SK-N-SH (cell line): ENCODE data around the gene PLB1. TPM values are rescaled to one million over a fixed set of nuclear protein-coding genes. Genes with fewer than 3 reads are reported as not detected.

Experiments
- CTCF ChIA-PET: fragments of 300-600, 350-600 bp; formaldehyde crosslinking; extraction: SDS; loops from one replicate; lab custom pipeline; 2021; lab: Yijun Ruan, JAX
- POLR2A ChIA-PET: fragments of 350-600 bp; sonication (Branson Sonifier 250); formaldehyde crosslinking; extraction: SDS; loops from one replicate; lab custom pipeline; 2020; ENCODE audit warnings: antibody characterized with exemption, inconsistent platforms; lab: Yijun Ruan, JAX
- DNase-seq: peaks from one replicate; pipeline ENCODE4 v3.0.0; 2012
- H2AFZ ChIP-seq: fragments of 200-600 bp; sonication (generic); 2 replicates; pipeline ENCODE4 v1.8.1; 2016; ENCODE audit warnings: antibody characterized with exemption, mild to moderate bottlenecking, low read depth
- H3F3A ChIP-seq: fragments of 200-600 bp; sonication (generic); replicated peaks from 2 replicates; pipeline ENCODE3; 2016; ENCODE audit warnings: antibody characterized with exemption, mild to moderate bottlenecking; ENCODE audit not compliant: insufficient read depth
- H3K27ac ChIP-seq, 2 experiments: fragments of 200-500 bp in 1 of 2; fragments of 200-600 bp in 1 of 2; sonication (Bioruptor generic) in 1 of 2; sonication (generic), shearing (Covaris generic) in 1 of 2; 2 replicates each; pipeline versions ENCODE4 v1.5.1 to v1.6.1; 2014 to 2016; ENCODE audit warnings: low read depth in 2 of 2, inconsistent platforms in 1 of 2, low read length in 1 of 2, mild to moderate bottlenecking in 1 of 2, mixed read lengths in 1 of 2
- H3K27me3 ChIP-seq: fragments of 200-600 bp; sonication (generic), shearing (Covaris generic); 2 replicates; pipeline ENCODE4 v1.6.1; 2016; ENCODE audit warnings: mixed run types; ENCODE audit not compliant: insufficient read depth
- H3K36me3 ChIP-seq, 2 experiments: fragments of 200-500 bp in 1 of 2; fragments of 200-600 bp in 1 of 2; sonication (Bioruptor generic) in 1 of 2; sonication (generic) in 1 of 2; replicated peaks in 1 of 2; 2 replicates each; pipeline versions ENCODE3 to v1.5.1; 2014 to 2016; ENCODE audit warnings: low read length in 1 of 2, mild to moderate bottlenecking in 1 of 2; ENCODE audit not compliant: insufficient read depth in 2 of 2, control insufficient read depth in 1 of 2
- H3K4me1 ChIP-seq, 2 experiments: fragments of 200-500 bp in 1 of 2; fragments of 200-600 bp in 1 of 2; sonication (Bioruptor generic) in 1 of 2; sonication (generic), shearing (Covaris generic) in 1 of 2; 2 replicates each; pipeline versions ENCODE4 v1.5.1 to v1.6.1; 2014 to 2016; ENCODE audit warnings: low read depth in 1 of 2, low read length in 1 of 2, mixed run types in 1 of 2; ENCODE audit not compliant: insufficient read depth in 2 of 2, control insufficient read depth in 1 of 2
- H3K4me2 ChIP-seq: fragments of 200-600 bp; sonication (generic), shearing (Covaris generic); 2 replicates; pipeline ENCODE4 v1.6.1; 2017; ENCODE audit warnings: mixed run types
- H3K4me3 ChIP-seq, 2 experiments: fragments of 200-500 bp in 1 of 2; fragments of 200-600 bp in 1 of 2; sonication (Bioruptor generic) in 1 of 2; sonication (generic), shearing (Covaris generic) in 1 of 2; 2 replicates each; pipeline versions ENCODE4 v1.5.1 to v1.8.1; 2014 to 2016; ENCODE audit warnings: low read depth in 2 of 2, inconsistent platforms in 1 of 2, low read length in 1 of 2, mild to moderate bottlenecking in 1 of 2, mixed read lengths in 1 of 2, moderate library complexity in 1 of 2
- H3K79me2 ChIP-seq: fragments of 200-600 bp; sonication (generic); 2 replicates; pipeline ENCODE4 v1.8.1; 2017; ENCODE audit warnings: mild to moderate bottlenecking; ENCODE audit not compliant: insufficient read depth
- H3K9ac ChIP-seq: fragments of 200-600 bp; sonication (generic); 2 replicates; pipeline ENCODE4 v1.6.1; 2017; ENCODE audit warnings: mixed run types
- H3K9me2 ChIP-seq: fragments of 200-600 bp; sonication (generic); 2 replicates; pipeline ENCODE4 v1.6.1; 2017; ENCODE audit warnings: mixed run types
- H3K9me3 ChIP-seq: fragments of 200-600 bp; sonication (generic); 2 replicates; pipeline ENCODE4 v1.6.1; 2017; ENCODE audit warnings: mixed run types, mild to moderate bottlenecking, moderate library complexity
- H4K20me1 ChIP-seq: fragments of 200-600 bp; sonication (generic); 2 replicates; pipeline ENCODE4 v1.6.1; 2017; ENCODE audit warnings: mild to moderate bottlenecking, mixed run types; ENCODE audit not compliant: insufficient read depth
- CHD2 ChIP-seq: fragments of 150-350 bp; IDR thresholded peaks from 2 replicates; pipeline ENCODE4 v1.6.1; 2018; ENCODE audit warnings: low read length; ENCODE audit not compliant: partially characterized antibody
- CTCF ChIP-seq: fragments of 200-600 bp; sonication (generic); IDR thresholded peaks from 2 replicates; pipeline ENCODE4 v1.6.1; 2017; ENCODE audit warnings: antibody characterized with exemption, mild to moderate bottlenecking, moderate library complexity
- FOSL2 ChIP-seq: IDR thresholded peaks from 2 replicates; pipeline ENCODE4 v1.4.0; 2012; ENCODE audit warnings: low read depth, mild to moderate bottlenecking, moderate library complexity, borderline replicate concordance
- FOXJ3 ChIP-seq: sonication (generic); formaldehyde crosslinking; IDR thresholded peaks from 2 replicates; pipeline ENCODE4 v1.5.1; 2020; ENCODE audit warnings: mild to moderate bottlenecking, missing genetic modification reagents
- FOXM1 ChIP-seq: IDR thresholded peaks from 2 replicates; pipeline ENCODE4 v1.4.0; 2012; ENCODE audit warnings: low read depth, mild to moderate bottlenecking
- MAX ChIP-seq: IDR thresholded peaks from 2 replicates; pipeline ENCODE4 v1.4.0; 2012; ENCODE audit warnings: low read depth
- NFIC ChIP-seq: IDR thresholded peaks from 2 replicates; pipeline ENCODE4 v1.4.0; 2012; ENCODE audit warnings: borderline replicate concordance
- NRF1 ChIP-seq: IDR thresholded peaks from 2 replicates; pipeline ENCODE4 v1.6.1; 2012; ENCODE audit warnings: low read depth, mild to moderate bottlenecking, low read length
- POLR2AphosphoS5 ChIP-seq: IDR thresholded peaks from 2 replicates; pipeline ENCODE4 v1.6.1; 2012; ENCODE audit warnings: low read depth, low read length
- REST ChIP-seq: IDR thresholded peaks from 2 replicates; pipeline ENCODE4 v1.6.1; 2012; ENCODE audit warnings: mild to moderate bottlenecking, low read depth, low read length, moderate library complexity
- RFX5 ChIP-seq: IDR thresholded peaks from 2 replicates; pipeline ENCODE4 v1.6.1; 2012; ENCODE audit warnings: mild to moderate bottlenecking, improper control_type of control experiment, low read length
- SIN3A ChIP-seq: IDR thresholded peaks from 2 replicates; pipeline ENCODE4 v1.6.1; 2012; ENCODE audit warnings: low read depth, mild to moderate bottlenecking, low read length, moderate library complexity, borderline replicate concordance
- TAF1 ChIP-seq: IDR thresholded peaks from 2 replicates; pipeline ENCODE4 v1.6.1; 2012; ENCODE audit warnings: low read depth, mild to moderate bottlenecking, low read length, moderate library complexity, borderline replicate concordance
- TCF12 ChIP-seq: IDR thresholded peaks from 2 replicates; pipeline ENCODE4 v1.4.0; 2012
- TEAD4 ChIP-seq: IDR thresholded peaks from 2 replicates; pipeline ENCODE4 v1.4.0; 2012; ENCODE audit warnings: mild to moderate bottlenecking, borderline replicate concordance; ENCODE audit not compliant: insufficient read depth
- WGBS: methylation state at CpG from one replicate; pipeline ENCODE4 v1.1.6; 2017; ENCODE audit warnings: low lambda C conversion rate; 5-methylcytosine and 5-hydroxymethylcytosine counted together
- polyA plus RNA-seq, 3 experiments: library from polyadenylated mRNA; depleted of rRNA; stranded (reverse); fragments of >200 nt; gene quantifications; 2 replicates each; pipeline ENCODE4 v1.2.3, GENCODE V29; 2012

The PLB1 gene
- polyA plus RNA-seq, 1 of the 3 experiments (the other 2 are of a cell fraction): 0.10 TPM

- 94% methylated on average over 11 of the region's 13 CpGs for WGBS
- H3K36me3 ChIP-seq: no peaks in the 10 kb centered on the region
- ChIA-PET CTCF (interaction anchor here (1.3 to 1.7 kb wide), 2 partner anchors 11 to 47 kb away, joined by 5 to 6 read pairs; no protein-coding TSS in a partner anchor), POLR2A (no interaction called here)
- no peaks in the 10 kb centered on the region for H3F3A ChIP-seq
- H3K9ac ChIP-seq: no peak overlapping the region
- no peak for DNase-seq
- no peaks in the 10 kb centered on the region for H3K79me2 ChIP-seq
- H3K9me2 ChIP-seq: no peaks in the 10 kb centered on the region
- no peak overlapping the region for H3K27ac ChIP-seq
- TF ChIP-seq TAF1 (no peak), FOSL2 (no peak), MAX (no peak), FOXJ3 (CRISPR knock-in tag) (no peak), TEAD4 (no peak), SIN3A (no peak), REST (no peak), POLR2AphosphoS5 (no peak), TCF12 (no peak), RFX5 (no peak), CTCF (no peak), CHD2 (no peak), NFIC (no peak), NRF1 (no peak), FOXM1 (no peak)
- H2AFZ ChIP-seq: no peak overlapping the region
- H4K20me1 ChIP-seq: no peaks in the 10 kb centered on the region
- H3K4me3 ChIP-seq: no peak overlapping the region
- no peaks in the 10 kb centered on the region for H3K27me3 ChIP-seq
- no peak overlapping the region for H3K4me2 ChIP-seq
- H3K4me1 ChIP-seq: peaks cover 4 to 5% of the 10 kb centered on the region in 2 experiments; a peak in 2 of 4 replicates
- H3K9me3 ChIP-seq: no peaks in the 10 kb centered on the region
Measured at GRCh38 chr2:28640908-28641300, 145.0 kb downstream of the PLB1 start.
